Measurements from ENCODE around the gene TNFSF18. TPM values are rescaled to one million over a fixed set of nuclear protein-coding genes. Genes with fewer than 3 reads are reported as not detected.

Gene TNFSF18
- total and polyA plus RNA-seq, 2 donors from 2014 or later: not detected

DNA sequence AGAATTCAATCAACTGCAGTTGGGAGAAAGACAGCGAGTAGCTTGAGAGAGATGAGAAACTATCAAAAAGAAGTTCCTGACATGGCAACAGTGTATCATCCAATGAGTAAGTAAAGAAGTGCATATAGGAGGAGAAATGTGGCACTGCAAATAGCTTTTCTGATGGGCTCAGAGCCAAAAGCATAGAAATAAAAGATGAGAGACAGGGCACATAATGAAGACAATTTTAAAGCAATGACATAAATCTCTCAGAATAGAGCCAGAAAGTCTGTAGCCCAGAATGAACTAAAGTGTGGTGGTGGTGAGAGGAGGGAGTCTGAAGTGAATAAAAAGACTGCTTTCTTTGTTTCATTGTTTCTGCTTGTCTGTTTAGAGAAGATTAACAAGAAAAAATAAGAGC lies 34.3 kb downstream of the TNFSF18 start:
- H3K27me3 ChIP-seq (ENCODE audit: control insufficient read depth, insufficient read depth, low read length): no peaks in the 10 kb centered on the region
- H3K9ac ChIP-seq (ENCODE audit: low read length in 3 of 3): no peak overlapping the region
- DNase-seq (no peak), FAIRE-seq (no peak)
- intact Hi-C loops (cut with DNase I): no loop called here
- TF ChIP-seq, protein P1, sequence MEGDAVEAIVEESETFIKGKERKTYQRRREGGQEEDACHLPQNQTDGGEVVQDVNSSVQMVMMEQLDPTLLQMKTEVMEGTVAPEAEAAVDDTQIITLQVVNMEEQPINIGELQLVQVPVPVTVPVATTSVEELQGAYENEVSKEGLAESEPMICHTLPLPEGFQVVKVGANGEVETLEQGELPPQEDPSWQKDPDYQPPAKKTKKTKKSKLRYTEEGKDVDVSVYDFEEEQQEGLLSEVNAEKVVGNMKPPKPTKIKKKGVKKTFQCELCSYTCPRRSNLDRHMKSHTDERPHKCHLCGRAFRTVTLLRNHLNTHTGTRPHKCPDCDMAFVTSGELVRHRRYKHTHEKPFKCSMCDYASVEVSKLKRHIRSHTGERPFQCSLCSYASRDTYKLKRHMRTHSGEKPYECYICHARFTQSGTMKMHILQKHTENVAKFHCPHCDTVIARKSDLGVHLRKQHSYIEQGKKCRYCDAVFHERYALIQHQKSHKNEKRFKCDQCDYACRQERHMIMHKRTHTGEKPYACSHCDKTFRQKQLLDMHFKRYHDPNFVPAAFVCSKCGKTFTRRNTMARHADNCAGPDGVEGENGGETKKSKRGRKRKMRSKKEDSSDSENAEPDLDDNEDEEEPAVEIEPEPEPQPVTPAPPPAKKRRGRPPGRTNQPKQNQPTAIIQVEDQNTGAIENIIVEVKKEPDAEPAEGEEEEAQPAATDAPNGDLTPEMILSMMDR (IDR thresholded peaks at IDR 0.05; ENCODE audit: borderline replicate concordance, extremely low read depth, insufficient read depth): no peak
- no peak overlapping the region for H3K4me3 ChIP-seq (ENCODE audit: low read length in 3 of 3)
- no peaks in the 10 kb centered on the region for H3K4me1 ChIP-seq (ENCODE audit: control insufficient read depth in 2 of 3, insufficient read depth in 2 of 3, low read depth in 1 of 3, low read length in 3 of 3)
- no peaks in the 10 kb centered on the region for H3K9me3 ChIP-seq (ENCODE audit: control insufficient read depth in 2 of 3, insufficient read depth in 1 of 3, low read length in 3 of 3)
- no peak overlapping the region for H3K27ac ChIP-seq (ENCODE audit: low read depth in 2 of 2, low read length in 2 of 2)
- H3K36me3 ChIP-seq (ENCODE audit: control insufficient read depth in 2 of 3, insufficient read depth in 3 of 3, low read length in 3 of 3): no peaks in the 10 kb centered on the region

DNA sequence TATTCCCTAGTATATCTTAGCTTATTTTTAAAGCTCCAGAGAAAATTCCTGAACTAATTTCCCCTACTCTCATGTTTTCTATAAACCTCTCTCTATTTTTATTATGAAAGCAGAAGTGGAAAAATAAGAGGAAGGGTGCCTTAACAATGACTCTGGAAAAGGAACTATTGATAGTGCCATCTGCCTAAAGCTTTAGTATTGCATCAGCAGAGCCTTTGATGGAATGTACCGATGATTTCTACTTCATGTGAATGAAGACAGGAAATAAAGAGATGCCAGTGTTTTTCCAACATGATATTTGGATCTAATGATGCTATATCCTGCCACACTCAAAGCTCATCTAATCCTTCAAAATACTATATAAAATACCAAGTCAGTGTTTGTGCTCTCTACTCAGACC lies 35.1 kb downstream of the TNFSF18 start:
- H3K27me3 ChIP-seq (ENCODE audit: control insufficient read depth, insufficient read depth, low read length): no peaks in the 10 kb centered on the region
- TF ChIP-seq, protein P1 (IDR thresholded peaks at IDR 0.05; ENCODE audit: borderline replicate concordance, extremely low read depth, insufficient read depth): no peak
- no peaks in the 10 kb centered on the region for H3K4me1 ChIP-seq (ENCODE audit: control insufficient read depth in 2 of 3, insufficient read depth in 2 of 3, low read depth in 1 of 3, low read length in 3 of 3)
- no peak overlapping the region for H3K9ac ChIP-seq (ENCODE audit: low read length in 3 of 3)
- DNase-seq (no peak), FAIRE-seq (no peak)
- intact Hi-C loops (cut with DNase I): no loop called here
- no peaks in the 10 kb centered on the region for H3K9me3 ChIP-seq (ENCODE audit: control insufficient read depth in 2 of 3, insufficient read depth in 1 of 3, low read length in 3 of 3)
- no peaks in the 10 kb centered on the region for H3K36me3 ChIP-seq (ENCODE audit: control insufficient read depth in 2 of 3, insufficient read depth in 3 of 3, low read length in 3 of 3)
- H3K27ac ChIP-seq (ENCODE audit: low read depth in 2 of 2, low read length in 2 of 2): no peak overlapping the region
- H3K4me3 ChIP-seq (ENCODE audit: low read length in 3 of 3): no peak overlapping the region

DNA sequence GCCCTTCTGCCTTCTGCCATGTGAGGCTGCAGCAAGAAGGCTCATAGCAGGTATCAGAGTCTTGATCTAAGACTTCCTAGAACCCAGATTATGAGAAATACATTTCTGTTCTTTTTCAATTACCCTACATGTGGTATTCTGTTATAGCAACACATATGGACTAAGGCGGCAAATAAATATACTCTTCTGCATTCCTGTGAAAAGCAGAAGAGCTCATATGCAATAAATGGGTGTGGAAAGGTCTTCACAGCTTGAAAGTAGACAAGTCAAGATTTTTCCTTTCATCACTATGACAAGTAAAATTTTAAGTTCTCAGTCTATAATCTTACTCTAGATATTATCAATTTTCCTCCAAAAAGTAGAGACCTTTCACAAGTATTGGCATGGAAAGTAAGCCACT lies 36.6 kb downstream of the TNFSF18 start:
- no peak overlapping the region for H3K4me3 ChIP-seq (ENCODE audit: low read length in 3 of 3)
- intact Hi-C loops (cut with DNase I): no loop called here
- H3K9ac ChIP-seq (ENCODE audit: low read length in 3 of 3): no peak overlapping the region
- FAIRE-seq (no peak), DNase-seq (no peak)
- no peaks in the 10 kb centered on the region for H3K4me1 ChIP-seq (ENCODE audit: control insufficient read depth in 2 of 3, insufficient read depth in 2 of 3, low read depth in 1 of 3, low read length in 3 of 3)
- H3K27me3 ChIP-seq (ENCODE audit: control insufficient read depth, insufficient read depth, low read length): no peaks in the 10 kb centered on the region
- H3K36me3 ChIP-seq (ENCODE audit: control insufficient read depth in 2 of 3, insufficient read depth in 3 of 3, low read length in 3 of 3): no peaks in the 10 kb centered on the region
- H3K9me3 ChIP-seq (ENCODE audit: control insufficient read depth in 2 of 3, insufficient read depth in 1 of 3, low read length in 3 of 3): no peaks in the 10 kb centered on the region
- TF ChIP-seq, protein P1 (IDR thresholded peaks at IDR 0.05; ENCODE audit: borderline replicate concordance, extremely low read depth, insufficient read depth): no peak
- H3K27ac ChIP-seq (ENCODE audit: low read depth in 2 of 2, low read length in 2 of 2): no peak overlapping the region

DNA sequence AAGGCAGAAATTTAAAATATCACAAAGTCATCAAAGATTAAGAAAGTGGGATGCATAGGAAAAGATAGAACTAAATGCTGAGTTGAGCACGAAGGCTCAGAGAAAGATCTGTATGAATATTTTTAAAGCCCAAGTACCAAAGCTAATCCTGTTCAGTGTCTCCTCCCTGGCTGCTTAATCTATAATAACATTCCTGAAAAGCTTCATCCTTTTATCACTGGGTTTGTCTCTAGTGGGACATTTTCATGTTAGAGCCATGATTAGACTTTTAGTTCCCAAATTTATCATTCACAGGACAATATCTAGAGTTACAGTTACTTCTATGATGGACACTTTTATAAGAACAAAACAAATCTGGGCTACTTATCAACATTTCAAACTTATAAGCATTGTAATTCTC lies 38.6 kb downstream of the TNFSF18 start:
- DNase-seq (no peak), FAIRE-seq (no peak)
- Histone ChIP-seq H3K36me3 (ENCODE audit: control insufficient read depth in 2 of 3, insufficient read depth in 3 of 3, low read length in 3 of 3) (no peaks in the 10 kb centered on the region), H3K9me3 (ENCODE audit: control insufficient read depth in 2 of 3, insufficient read depth in 1 of 3, low read length in 3 of 3) (no peaks in the 10 kb centered on the region), H3K27ac (ENCODE audit: low read depth in 2 of 2, low read length in 2 of 2) (no peak overlapping the region), H3K4me1 (ENCODE audit: control insufficient read depth in 2 of 3, insufficient read depth in 2 of 3, low read depth in 1 of 3, low read length in 3 of 3) (no peaks in the 10 kb centered on the region), H3K27me3 (ENCODE audit: control insufficient read depth, insufficient read depth, low read length) (no peaks in the 10 kb centered on the region), H3K9ac (ENCODE audit: low read length in 3 of 3) (no peak overlapping the region), H3K4me3 (ENCODE audit: low read length in 3 of 3) (no peak overlapping the region)
- TF ChIP-seq, protein P1 (IDR thresholded peaks at IDR 0.05; ENCODE audit: borderline replicate concordance, extremely low read depth, insufficient read depth): no peak
- intact Hi-C loops (cut with DNase I): no loop called here
